GM19468 (cell line): Measurements from ENCODE around the gene FAM193A.
"Not testable (repeated sequence)": the region's sequence is repeated elsewhere in the genome, so short reads cannot be mapped to it uniquely, and the experiment has no call there.

ENCODE experiments used
- ATAC-seq: cut with Tn5 transposase; IDR thresholded peaks from one replicate; pipeline ENCODE4 v1.9.1; 2021; ENCODE audit warnings: mild to moderate bottlenecking, moderate library complexity, moderate number of reproducible peaks; ENCODE audit not compliant: unreplicated experiment; ENCODE audit errors: extremely low read depth

Gene FAM193A

GRCh38 chr4:2536193-2537010 is at the start of gene FAM193A:
TSS of gene FAM193A (plus strand) at chr4:2536647. CDS start at chr4:2536916, 269 bp downstream.
- peak; percentile 91 for ATAC-seq

DNA sequence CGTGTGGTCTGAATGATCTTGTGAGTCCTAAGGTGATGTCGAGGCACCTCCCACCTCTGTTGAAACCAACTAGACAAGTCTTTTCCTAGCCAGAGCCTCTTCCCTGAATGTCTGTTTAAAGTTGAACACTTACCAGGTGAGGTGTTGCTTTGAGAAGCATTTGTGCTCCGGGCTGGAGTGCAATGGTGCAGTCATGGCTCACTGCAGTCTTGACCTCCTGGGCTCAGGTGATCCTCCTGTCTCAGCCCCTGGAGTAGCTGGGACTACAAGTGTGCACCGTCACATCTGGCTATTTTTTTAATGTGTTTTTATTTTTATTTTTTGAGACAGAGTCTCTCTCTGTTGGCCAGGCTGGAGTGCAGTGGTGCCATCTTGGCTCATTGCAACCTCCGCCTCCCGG is 49.5 kb upstream of the FAM193A start:
- no peak for ATAC-seq

DNA sequence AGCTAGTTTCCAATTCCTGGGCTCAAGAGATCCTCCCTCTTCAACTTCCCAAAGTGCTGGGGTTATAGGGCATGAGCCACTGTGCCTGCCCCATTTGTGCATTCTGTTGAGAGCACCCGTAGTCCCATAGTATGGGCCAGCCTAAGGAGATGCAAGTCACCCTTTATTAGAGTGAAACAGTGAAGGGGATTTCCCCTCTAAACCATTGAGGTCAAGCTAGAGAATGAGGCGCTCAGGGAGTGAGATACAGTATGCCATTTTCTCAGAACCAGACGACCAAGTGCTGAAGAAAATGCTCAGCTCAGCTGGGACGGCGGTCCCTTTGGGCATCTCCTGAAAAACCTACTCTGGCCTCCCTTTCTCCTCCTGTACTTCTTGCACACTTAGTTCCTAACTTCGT is 48.8 kb upstream of the FAM193A start:
- peak; percentile 51 for ATAC-seq

GRCh38 chr4:2489081-2489805 is 47.2 kb upstream of the FAM193A start:
- no peak for ATAC-seq

- ATAC-seq = no peak
These were observed 46.5 kb upstream of the FAM193A start for GRCh38 chr4:2489841-2490552.

GRCh38 chr4:2492970-2493369 is 43.5 kb upstream of the FAM193A start:
- ATAC-seq = no peak

GRCh38 chr4:2494992-2495391 is 41.5 kb upstream of the FAM193A start:
- no peak for ATAC-seq

DNA sequence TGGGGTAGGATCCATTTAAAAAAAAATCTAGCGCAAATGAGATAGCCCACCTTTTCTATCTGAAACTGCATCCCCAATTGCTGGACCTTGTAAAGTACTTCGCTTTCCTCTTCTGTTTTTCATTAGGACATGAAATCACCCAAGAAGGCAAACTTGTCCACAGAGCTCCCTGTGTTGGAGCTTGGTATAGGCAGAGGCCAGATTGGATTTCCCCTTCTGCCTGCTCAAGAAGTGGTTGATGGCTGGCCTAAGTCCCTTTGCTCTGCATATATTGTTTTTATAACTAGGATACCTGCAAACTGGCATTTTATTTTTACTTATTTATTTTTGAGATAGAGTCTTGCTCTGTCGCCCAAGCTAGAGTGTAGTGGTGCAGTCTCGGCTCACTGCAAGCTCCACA is 39.1 kb upstream of the FAM193A start:
- no peak for ATAC-seq

DNA sequence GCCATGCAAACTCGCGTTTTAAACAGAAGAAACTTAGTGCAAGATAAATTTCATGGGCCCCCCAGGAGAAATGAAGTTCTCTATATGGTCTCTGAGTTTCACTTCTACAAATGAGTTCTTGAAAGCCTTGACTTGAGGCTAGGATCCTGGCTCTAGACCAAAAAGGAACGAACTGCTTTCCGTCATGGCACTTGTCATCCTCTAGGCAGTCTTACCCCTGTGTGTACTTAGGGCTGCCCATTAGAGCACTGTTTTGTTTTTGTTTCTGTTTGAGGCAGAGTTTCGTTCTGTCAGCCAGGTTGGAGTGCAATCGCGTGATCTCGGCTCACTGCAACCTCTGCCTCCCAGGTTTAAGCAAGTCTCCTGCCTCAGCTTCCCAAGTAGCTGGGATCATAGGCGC is 38.5 kb upstream of the FAM193A start:
- peak; percentile 64 for ATAC-seq

DNA sequence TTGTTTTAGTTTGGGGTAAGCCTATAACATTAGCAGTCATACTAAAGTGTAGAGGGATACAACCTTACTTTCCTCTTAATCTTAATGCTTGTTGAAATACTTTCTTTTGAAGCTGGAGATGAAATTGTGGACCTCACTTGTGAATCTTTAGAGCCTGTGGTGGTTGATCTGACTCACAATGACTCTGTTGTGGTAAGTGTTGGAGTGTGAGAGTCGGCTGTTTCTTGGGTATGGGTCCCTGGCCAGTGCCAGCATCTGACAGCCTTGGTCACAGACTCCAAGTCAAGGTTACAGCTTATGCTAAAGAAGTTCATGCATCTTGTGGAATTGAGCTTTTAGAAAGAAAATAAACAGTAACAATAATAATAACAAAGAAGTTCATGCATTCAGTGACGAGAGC is 35.9 kb upstream of the FAM193A start:
- no peak for ATAC-seq

- no peak for ATAC-seq
These were observed 35.3 kb upstream of the FAM193A start for GRCh38 chr4:2501034-2501594.

- ATAC-seq = no peak
These were observed 32.6 kb upstream of the FAM193A start for GRCh38 chr4:2503809-2504208.

- no peak for ATAC-seq
These were observed 29.2 kb upstream of the FAM193A start for GRCh38 chr4:2507259-2507658.

DNA sequence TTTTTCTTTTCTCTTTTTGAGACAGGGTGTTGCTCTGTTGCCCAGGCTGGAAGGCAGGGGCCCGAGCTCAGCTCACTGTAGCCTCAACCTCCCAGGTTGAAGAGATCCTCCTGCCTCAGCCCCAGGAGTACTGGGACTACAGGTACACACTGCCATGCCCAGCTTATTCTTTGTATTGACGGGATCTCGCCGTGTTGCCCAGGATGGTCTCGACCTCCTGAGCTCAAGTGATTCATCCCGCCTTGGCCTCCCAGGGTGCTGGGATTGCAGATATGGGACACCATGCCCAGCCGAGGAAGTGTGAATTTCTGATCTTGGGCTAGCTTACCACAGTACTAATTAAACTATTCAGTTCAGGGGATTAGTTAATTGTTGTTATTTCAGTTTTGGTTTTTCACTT is 28.6 kb upstream of the FAM193A start:
- ATAC-seq = no peak

DNA sequence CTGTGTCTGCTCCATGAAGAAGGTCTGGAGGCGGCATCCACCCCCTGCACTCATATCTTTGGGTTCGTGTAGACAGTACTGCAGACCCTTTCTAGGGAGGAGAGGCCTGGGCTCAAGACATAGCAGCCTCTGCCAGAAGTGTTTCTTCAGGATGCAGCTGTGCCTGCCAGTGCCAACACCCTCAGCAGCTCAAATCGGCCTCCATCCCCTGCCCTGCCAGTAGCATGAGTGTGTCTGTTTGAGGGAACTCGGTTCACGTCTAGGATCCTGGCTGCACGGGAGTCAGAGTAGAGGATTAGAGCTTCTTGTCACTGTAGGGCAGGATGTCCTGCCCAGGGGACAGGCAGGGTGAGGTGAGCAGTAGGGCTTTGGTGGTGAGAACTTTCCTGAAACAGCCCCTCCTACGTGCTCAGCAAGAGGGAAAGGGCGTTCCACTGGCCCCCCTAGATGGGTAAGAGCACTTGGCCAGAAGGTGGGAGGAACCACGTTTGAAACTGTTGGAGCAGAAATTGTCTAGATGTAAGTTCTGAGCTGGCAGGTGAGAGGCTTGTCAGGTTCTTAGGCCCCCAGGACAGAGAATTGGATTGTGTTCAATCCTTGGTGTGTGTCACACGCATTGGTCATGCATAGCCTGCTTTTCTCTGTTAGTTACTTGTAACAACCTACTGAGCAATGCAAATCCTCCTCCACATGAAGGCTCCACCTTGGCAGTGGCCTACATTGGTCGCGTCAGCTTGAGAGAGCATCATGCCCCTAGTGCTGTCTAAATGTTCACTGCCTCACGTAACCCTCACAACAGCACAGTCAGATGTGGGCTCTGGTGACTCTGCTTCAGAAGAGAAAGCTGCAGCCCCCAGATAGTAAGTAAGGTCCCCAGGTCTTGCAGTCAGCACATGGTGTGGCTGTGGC is 25.8 kb upstream of the FAM193A start:
- no peak for ATAC-seq

DNA sequence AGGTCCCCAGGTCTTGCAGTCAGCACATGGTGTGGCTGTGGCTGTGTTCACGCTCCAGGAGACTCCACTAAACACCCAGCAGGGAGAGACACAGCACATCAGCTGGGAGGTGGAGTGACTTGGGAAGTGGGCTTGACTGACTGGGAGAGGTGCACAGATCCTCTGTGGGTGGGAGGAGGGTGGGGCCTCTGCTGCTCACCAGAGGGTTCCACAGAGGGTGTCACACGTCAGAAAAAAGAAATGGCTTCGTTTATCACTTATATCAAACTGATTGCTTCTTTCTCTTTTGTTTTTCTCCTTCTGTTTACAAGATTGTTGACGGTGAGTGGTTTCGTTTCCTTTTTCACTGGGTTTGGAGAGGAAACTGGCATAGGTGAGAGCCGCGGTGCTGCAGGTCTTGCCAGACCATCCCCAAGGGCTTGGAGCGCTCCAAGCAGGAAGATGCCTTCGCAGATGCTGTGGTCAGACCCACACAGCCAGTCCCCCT is 24.8 kb upstream of the FAM193A start:
- no peak for ATAC-seq

DNA sequence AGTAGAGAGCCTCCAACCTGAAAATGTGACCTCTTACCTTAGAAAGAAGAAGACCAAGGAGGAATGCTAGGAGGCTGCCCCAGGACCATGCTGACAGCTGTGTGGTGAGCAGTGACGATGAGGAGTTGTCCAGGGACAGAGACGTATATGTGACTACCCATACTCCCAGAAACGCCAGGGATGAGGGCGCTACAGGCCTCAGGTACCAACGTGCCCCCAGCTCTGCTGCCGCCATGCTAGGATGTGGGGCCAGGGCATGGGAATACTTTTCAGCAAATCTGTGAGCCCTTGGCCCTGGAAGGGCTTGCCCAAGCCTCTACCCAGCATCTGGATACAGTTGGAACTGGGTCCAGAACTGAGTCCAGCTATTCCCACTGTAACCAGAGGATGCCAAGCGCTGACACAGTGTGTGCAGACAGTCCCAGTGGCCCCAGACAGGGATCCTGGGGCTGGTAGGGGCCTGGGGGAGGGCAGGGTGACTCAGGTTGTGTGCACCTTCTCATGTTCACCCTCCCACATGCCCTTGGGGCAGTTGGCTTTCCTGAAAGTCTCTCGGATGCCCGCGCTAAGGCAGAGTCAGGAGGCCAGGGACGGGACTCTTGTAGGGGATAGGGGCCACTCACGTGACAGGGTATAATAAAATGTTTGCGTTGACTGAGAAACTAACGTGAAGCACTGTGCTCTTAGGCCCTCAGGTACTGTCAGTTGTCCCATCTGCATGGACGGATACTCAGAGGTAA is 23.9 kb upstream of the FAM193A start:
- ATAC-seq = no peak

DNA sequence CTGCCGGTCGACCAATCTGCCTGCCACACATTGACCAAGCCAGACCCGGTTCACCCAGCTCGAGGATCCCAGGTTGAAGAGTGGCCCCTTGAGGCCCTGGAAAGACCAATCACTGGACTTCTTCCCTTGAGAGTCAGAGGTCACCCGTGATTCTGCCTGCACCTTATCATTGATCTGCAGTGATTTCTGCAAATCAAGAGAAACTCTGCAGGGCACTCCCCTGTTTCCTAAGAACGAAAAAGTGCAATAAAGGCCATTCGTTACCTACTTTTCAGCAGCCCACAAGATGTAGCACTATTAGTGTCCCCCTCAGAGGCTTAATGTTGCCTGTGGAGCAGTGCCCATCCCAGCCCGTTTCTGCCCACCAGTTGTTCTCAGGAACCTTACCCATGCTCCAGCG is 22.3 kb upstream of the FAM193A start:
- ATAC-seq = not testable (repeated sequence)

DNA sequence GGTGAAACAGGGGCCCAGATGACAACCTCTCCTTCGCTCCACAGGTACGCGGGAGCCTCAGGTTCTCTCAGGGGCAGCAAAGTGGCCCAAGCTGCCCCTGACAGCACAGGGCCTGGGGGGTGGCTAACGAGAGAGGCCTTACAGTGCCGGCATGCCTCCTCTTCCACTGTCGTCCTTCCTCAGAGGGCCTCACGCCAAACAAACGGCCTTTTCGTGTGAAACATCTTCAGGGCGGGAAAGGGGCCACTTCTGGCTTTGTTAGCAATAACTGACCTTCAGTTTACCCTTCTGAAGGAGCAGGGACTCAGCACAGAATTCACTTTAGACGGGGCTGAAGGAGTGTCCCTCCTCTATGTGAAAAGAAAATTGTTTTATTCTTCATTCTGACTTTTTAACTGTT is 21.5 kb upstream of the FAM193A start:
- ATAC-seq = not testable (repeated sequence)
